ENCODE measurements around the gene HELZ. TPM values are rescaled to one million over a fixed set of nuclear protein-coding genes. Genes with fewer than 3 reads are reported as not detected.
"Not testable (repeated sequence)": the region's sequence is repeated elsewhere in the genome, so short reads cannot be mapped to it uniquely, and the experiment has no call there.

Gene HELZ
- total RNA-seq, 1 donor from 2014 or later: 39.1 TPM

DNA sequence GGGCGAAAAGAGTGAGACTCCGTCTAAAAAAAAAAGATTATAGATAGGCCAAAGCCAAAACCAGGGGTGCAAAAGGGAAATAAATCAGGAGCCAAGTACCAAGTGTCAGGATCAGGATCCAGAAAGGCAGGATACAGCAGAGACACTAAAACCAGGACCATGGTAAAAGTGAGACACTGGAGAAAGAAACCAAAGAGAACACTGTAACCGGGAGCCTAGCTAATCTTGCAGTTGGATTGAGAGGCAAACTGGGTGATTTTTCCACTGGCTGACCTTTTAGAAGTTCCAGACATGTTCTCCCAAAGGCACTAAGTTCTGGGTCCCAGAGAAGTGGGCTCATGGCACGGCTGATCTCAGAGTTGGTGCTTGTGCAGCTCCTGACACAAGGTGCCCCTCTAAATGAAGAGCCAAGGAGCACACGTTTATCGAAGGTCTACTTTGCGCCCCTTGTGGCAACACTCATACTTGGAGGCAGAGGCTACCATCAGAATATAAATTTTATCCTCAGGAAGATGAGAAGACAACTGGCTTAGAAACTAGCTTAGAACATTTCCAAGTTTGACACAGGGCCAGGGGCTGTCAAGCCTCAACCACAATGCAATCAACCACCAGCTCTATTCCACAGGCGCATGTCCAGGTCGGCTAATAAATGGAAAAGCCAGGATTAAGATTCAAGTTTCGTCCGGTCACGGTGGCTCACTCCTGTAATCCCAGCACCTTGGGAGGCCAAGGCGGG, 27.5 kb upstream of the HELZ start:
- Mint-ChIP-seq H3K27me3 (ENCODE audit: low read depth) (no peaks in the 10 kb centered on the region), H3K4me3 (no peak overlapping the region), H3K4me1 (no peaks in the 10 kb centered on the region), H3K36me3 (ENCODE audit: low read depth) (no peaks in the 10 kb centered on the region), H3K9me3 (no peaks in the 10 kb centered on the region), H3K27ac (ENCODE audit: unreplicated experiment) (no peak overlapping the region)
- TF ChIP-seq, protein P1, sequence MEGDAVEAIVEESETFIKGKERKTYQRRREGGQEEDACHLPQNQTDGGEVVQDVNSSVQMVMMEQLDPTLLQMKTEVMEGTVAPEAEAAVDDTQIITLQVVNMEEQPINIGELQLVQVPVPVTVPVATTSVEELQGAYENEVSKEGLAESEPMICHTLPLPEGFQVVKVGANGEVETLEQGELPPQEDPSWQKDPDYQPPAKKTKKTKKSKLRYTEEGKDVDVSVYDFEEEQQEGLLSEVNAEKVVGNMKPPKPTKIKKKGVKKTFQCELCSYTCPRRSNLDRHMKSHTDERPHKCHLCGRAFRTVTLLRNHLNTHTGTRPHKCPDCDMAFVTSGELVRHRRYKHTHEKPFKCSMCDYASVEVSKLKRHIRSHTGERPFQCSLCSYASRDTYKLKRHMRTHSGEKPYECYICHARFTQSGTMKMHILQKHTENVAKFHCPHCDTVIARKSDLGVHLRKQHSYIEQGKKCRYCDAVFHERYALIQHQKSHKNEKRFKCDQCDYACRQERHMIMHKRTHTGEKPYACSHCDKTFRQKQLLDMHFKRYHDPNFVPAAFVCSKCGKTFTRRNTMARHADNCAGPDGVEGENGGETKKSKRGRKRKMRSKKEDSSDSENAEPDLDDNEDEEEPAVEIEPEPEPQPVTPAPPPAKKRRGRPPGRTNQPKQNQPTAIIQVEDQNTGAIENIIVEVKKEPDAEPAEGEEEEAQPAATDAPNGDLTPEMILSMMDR (conservative IDR thresholded peaks at IDR 0.05): peak; percentile 48
- no peak for DNase-seq (ENCODE audit: low read depth, low spot score)

DNA sequence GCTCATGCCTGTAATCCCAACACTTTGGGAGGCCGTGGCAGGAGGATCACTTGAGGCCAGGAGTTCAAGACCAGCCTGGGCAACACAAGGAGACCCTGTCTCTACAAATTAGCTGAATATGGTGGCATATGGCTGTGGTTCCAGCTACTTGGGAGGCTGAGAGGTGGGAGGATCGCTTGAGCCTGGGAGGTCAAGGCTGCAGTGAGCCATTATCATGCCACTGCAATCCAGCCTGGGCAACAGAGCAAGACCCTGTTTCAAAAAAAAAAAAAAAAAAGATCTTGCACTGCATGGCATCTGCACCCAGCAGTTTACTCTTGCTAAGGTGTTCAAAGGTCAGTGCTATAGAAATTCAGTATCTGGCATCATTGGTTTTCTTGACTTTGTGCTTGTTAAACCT, 26.2 kb upstream of the HELZ start:
- H3K27ac Mint-ChIP-seq (ENCODE audit: unreplicated experiment); H3K27me3 Mint-ChIP-seq (ENCODE audit: low read depth); H3K4me1 Mint-ChIP-seq; H3K36me3 Mint-ChIP-seq (ENCODE audit: low read depth); H3K4me3 Mint-ChIP-seq; DNase-seq (ENCODE audit: low read depth, low spot score); H3K9me3 Mint-ChIP-seq: not testable (repeated sequence)

DNA sequence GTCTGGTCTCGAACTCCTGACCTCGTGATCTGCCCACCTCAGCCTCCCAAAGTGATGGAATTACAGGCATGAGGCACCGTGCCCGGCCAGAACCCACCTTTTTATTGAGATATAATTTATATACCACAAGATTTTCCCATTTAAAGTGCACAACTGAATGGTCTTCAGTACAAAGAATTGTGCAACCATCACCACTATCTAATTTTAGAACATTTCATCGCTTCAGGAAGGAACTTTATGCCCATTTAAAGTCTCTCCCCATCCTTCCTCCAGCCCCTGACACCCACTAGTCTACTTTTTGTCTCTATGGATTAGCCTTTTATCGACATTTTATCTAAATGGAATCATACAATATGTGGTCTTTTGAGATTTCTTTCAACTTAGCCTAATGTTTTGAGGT, 25.4 kb upstream of the HELZ start:
- Mint-ChIP-seq H3K27ac (ENCODE audit: unreplicated experiment) (no peak overlapping the region), H3K9me3 (no peaks in the 10 kb centered on the region), H3K4me3 (no peak overlapping the region), H3K36me3 (ENCODE audit: low read depth) (no peaks in the 10 kb centered on the region), H3K4me1 (no peaks in the 10 kb centered on the region), H3K27me3 (ENCODE audit: low read depth) (no peaks in the 10 kb centered on the region)
- TF ChIP-seq, protein P1 (conservative IDR thresholded peaks at IDR 0.05): no peak
- DNase-seq (ENCODE audit: low read depth, low spot score): no peak

DNA sequence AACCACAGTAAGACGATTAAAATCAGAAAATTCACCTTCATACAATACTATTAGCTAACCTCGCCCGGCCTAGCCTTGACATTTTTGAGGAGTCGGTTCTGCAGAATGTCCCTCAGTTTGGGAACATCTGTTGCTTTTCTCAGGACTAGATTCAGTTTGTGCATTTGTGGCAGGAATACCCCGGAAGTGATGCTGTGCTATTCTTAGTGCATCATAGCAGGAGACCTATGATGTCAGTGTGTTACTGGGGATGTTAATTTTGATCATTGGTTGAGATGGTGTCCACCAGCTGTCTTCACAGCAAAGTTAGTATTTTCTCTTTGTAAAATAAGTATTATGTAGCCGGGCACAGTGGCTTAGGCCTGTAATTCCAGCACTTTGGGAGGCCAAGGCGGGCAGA, 21.5 kb upstream of the HELZ start:
- H3K27ac Mint-ChIP-seq (ENCODE audit: unreplicated experiment): no peak overlapping the region
- H3K27me3 Mint-ChIP-seq (ENCODE audit: low read depth): no peaks in the 10 kb centered on the region
- TF ChIP-seq, protein P1 (conservative IDR thresholded peaks at IDR 0.05): no peak
- no peaks in the 10 kb centered on the region for H3K9me3 Mint-ChIP-seq
- no peak for DNase-seq (ENCODE audit: low read depth, low spot score)
- H3K36me3 Mint-ChIP-seq (ENCODE audit: low read depth): no peaks in the 10 kb centered on the region
- H3K4me1 Mint-ChIP-seq: peaks cover 13% of the 10 kb centered on the region
- H3K4me3 Mint-ChIP-seq: no peak overlapping the region

DNA sequence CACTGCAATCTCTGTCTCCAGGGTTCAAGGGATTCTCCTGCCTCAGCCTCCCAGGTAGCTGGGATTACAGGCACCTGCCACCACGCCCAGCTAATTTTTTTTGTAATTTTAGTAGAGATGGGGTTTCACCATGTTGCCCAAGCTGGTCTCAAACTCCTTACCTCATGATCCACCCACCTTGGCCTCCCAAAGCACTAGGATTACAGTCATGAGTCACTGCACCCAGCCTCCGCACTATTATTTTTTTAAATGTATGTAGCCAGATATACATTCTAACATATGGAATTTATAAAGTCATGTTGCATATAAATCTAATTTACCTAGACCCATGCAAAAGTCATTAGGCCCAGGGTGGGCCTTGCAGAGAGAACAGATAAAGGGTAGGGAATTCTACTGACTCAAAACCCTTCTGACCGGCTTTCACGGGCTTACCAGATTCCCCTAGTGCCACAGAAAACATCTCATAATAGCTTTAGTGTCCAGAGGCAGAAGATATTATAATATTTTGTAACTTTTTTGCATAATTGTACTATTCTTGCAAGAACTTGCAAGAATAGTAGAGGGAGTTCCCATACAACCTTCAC, 20.5 kb upstream of the HELZ start:
- Mint-ChIP-seq H3K4me1 (peaks cover 13% of the 10 kb centered on the region), H3K9me3 (no peaks in the 10 kb centered on the region), H3K27ac (ENCODE audit: unreplicated experiment) (no peak overlapping the region)

More for the DNA sequence above, 20.5 kb upstream of the HELZ start:
- DNase-seq (ENCODE audit: low read depth, low spot score): no peak
- H3K36me3 Mint-ChIP-seq (ENCODE audit: low read depth): no peaks in the 10 kb centered on the region
- TF ChIP-seq, protein P1 (conservative IDR thresholded peaks at IDR 0.05): no peak
- H3K27me3 Mint-ChIP-seq (ENCODE audit: low read depth): no peaks in the 10 kb centered on the region
- no peak overlapping the region for H3K4me3 Mint-ChIP-seq
